GM12801 (cell line): ENCODE data around the gene ENKD1.

Experiments
- CTCF ChIP-seq: IDR thresholded peaks from one replicate; pipeline ENCODE4 v1.5.1; 2011; ENCODE audit warnings: control low read depth; ENCODE audit not compliant: insufficient read length; ENCODE audit errors: extremely low read depth

ENKD1 gene

GRCh38 chr16:67707790-67708189, 41.2 kb upstream of the ENKD1 start:
- no peak for TF ChIP-seq CTCF

- TF ChIP-seq CTCF: no peak
Measured at GRCh38 chr16:67707210-67707609, 40.7 kb upstream of the ENKD1 start.

- TF ChIP-seq CTCF: no peak
Measured at GRCh38 chr16:67704110-67704509, 37.6 kb upstream of the ENKD1 start.

- no peak for TF ChIP-seq CTCF
Measured at GRCh38 chr16:67703626-67704025, 37.1 kb upstream of the ENKD1 start.

- no peak for TF ChIP-seq CTCF
Measured at GRCh38 chr16:67702130-67702529, 35.6 kb upstream of the ENKD1 start.

GRCh38 chr16:67701420-67701819, 34.9 kb upstream of the ENKD1 start:
- no peak for TF ChIP-seq CTCF

GRCh38 chr16:67699265-67699664, 32.7 kb upstream of the ENKD1 start:
- TF ChIP-seq CTCF: no peak
